NCI-H526 treated with DMSO at 0.1 percent for 48 hours (cell line): Measurements from ENCODE around the gene CRABP1.

Experiments
- DNase-seq: peaks from one replicate; lab custom pipeline; 2025; lab: John Stamatoyannopoulos, UW

The CRABP1 gene

GRCh38 chr15:78347586-78348543 is 7.7 kb downstream of the CRABP1 start:
- no peak for DNase-seq

GRCh38 chr15:78350058-78350457 is 9.9 kb downstream of the CRABP1 start:
- no peak for DNase-seq

DNA sequence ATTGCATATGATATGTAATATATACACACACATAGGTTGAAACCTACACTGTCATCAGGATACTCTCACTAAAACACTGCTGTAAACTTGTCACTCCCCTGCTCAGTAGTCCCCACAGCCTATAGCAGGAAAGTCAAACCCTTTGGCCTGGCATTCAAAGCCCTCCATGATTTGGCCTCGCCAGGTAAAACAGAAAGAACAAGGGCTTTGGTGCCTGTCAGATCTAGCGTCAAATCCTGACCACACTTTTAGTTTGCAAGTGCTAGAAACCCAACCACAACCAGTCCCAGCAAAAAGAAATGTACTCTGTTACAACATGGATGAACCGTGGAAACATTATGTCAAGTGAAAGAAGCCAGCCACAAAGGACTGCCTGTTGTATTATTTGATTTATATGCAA is 11.4 kb downstream of the CRABP1 start:
- no peak for DNase-seq

- DNase-seq: no peak
Observed at GRCh38 chr15:78353093-78353492, 12.9 kb downstream of the CRABP1 start.

DNA sequence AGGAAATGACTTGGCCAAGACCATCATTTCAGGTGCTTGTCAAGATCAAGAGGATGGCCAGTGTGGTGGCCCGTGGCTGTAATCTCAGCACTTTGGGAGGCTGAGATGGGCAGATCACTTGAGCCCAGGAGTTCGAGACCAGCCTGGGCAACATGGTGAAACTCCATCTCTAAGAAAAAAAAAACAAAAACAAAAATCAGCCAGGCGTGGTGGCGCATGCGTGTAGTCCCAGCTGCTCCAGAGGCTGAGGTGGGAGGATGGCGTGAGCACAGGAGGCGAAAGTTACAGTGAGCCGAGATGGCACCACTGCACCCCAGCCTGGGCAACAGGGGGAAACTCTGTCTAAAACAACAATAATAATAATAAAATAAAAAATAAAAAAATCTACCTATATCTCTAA is 15.0 kb downstream of the CRABP1 start:
- DNase-seq: no peak

DNA sequence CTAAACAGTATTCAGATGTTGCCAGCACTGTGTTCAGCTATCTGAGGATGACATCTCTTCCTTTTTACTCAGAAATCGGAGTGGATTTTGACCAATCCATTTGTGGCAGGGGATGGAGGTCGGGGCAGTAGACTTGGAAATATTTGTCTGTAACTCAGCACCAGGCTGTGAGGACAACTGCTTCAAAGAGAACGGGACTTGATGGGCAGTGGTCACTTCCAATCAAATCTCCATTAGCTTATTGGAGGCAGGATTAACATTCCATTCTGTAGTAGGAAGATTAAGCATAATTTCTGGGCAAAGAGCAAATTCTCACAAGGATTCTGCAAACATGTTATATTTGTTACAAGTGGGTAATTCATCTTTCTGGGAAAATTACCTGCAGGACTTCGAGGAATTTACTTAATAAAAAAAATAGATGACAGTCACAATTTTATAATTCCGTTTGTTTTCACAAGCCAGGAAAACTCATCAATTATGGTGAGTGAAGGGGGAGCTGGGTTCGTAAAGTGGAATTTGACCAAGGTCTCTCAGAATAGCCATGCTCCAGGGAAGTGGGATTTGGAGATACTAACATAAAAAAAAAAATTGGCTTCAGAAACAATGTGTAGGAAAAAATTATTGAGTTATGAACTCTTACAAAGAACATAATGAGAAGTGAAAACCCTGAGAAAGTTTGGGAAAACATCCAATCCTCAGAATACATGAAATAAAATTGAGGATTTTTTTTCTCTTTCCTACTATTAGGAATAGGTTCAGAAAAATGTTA is 18.1 kb downstream of the CRABP1 start:
- DNase-seq: no peak

DNA sequence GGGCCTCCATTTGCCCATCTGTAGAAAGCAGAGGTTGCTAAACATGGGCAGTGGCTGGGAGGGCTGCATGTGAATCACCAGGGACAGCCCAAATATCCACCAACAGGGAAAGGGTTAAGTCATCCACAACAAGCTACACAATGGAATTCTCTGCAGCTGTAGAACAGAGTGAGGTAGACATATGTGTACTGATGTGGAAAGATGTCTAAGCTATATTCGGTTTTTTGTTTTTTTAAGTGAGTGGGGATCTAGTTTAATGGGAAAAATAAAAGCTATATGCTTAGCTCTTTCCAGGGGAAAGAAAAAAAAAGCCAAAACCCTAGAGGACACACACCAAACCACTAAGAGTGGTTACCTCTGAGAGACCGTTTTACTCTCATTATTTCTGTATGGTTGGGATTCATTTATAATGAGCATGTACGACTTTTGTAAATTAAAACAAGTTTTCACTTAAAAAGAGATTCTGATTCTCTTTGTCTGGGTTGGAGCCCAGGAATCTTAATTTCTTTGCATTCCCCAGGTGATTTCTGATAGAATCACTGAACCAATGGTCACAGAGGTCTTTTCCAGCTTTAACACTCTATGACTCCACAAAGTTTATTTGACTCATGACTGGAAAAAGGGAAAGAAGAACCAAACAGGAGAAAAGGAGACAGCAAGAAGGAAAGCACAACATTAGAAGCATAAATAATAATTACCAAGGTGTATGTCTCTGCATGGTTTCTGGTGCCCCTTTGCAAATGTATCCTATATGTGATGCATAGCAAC is 19.1 kb downstream of the CRABP1 start:
- DNase-seq: no peak

DNA sequence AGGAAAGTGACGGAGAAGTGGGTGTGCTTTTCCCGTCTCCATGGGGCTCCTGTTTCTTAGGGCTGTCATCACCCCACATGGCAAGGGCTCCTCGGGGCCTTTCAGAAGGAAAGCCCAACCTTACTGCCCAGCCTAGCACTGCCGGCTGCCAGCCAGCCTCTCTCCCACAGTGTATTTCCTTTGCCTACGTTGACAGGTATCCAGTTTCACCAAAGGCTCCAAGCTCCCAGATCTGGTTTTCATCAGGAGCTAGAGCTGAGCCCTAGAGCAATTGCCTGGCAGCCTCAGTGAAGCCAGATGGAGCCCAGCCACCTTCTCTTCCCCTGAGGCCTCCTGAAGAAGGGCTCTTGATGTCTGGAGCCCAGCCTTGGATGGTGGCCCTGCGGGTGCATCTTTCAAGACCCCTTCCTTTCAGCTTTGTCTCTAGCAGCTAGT is 20.2 kb downstream of the CRABP1 start:
- no peak for DNase-seq

DNA sequence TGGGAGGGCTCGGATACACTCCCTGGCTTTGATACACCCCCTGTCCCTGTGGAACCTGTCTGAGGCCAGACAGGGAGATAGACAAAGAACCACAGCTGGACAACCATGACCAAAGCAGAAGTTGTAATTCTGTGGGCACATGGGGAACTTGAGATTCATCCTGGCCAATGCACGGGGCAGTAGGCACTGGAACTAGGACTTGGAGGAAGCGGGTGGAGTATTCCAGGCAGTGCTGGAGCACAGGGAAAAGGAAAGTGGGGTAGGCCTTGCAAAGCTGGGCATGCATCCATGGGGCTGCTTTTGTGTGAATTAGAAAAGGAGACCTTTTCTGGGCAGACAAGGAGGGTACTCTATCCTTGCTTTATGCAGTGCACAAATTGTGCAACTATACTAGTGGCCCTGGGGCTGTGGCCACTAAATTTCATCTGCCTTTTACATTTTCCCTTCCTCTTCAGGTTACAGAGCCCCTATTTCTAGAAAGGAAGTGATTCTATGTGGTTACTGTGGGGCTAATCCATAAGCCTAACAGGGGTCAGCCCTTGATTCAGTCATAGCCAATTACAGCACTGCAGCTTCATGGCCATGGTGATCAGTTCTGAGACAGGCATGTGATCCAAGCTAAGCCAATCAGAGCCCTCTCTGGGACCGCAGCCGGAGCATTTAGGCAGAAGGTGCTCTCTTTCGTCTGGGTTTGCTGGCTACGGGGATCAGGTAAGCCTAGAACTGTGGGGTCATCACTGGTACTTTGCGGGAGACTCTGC is 21.0 kb downstream of the CRABP1 start:
- no peak for DNase-seq

DNA sequence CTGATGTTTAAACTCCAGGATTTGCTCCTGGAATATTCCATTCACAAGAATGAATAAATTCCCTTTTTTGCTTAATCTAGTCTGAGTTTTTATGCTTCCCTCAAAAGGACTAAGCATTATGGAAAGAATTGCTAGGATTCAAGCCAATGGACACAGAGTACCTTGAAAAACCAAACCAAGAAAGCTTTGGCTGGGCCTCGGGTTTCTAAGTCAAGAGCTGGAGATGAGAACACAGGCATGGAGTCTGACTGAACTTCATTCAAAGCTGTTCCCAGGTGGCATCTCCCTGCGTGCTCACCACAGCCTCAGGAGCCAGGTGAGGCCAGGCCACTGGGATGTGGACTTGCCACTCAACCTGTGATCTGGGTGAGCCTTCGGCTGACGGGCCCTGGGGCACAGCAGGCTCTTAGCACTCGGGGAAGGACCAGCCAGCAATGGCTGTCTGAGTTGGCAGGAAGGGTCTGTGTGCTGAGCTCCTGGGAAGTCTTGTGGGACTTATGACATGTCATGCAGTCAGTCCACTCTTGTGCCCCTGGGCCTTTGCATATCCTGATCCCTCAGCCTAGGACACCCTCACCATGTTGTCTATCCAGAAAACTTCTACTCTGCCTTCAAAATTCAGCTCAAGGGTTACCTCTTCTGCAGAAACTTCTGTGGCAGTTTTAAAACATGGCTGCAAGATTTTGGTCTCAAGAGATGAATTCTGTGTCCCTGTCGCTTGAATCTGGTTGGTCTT is 21.8 kb downstream of the CRABP1 start:
- no peak for DNase-seq

DNA sequence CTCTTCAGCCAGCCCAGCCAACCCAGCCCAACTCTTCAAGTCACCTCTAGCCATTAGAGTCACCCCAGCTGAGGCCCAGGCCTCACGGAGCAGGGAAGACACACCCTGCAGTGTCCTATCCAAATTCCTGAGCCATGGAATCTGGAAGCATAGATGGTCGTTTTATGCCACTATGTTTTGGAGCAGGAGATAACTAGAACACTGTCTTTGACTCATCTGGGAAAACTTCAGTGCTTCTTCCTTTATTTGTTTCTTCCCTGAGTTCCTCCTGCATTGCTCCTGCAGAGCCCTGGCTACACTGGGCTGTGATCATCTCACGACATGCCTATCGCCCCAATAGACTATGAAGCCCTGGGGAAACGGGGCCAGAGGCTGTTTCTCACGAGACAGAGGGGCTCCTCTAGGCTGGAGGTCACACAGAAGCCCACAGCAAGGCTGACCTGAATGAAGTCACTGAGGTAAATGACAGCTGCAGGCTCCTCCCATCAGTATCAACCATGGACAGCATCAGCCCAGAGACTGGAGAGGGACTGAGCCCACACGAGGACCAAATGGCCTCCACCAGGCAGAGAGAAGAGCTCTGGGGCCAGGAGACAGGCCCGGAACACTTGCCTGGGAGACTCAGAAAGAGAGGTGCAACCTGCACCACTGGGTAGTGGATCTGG is 22.7 kb downstream of the CRABP1 start:
- DNase-seq: no peak

DNA sequence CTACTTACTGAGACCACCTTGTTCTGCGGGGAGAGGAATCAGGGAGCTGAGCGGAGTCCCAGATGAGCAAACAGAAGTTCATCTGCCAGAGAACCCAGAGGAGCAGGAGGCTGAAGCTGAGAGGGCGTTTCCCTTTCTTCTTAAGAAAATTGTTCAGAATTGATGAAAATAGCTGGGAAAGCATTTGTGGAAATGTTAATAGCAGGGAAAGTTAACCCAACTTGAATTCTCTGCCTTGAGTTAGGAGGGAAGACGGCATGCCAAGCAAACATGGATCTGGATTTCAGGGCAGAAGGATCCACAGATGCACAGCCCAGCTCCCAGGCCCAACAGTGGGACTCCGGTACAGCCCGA is 23.2 kb downstream of the CRABP1 start:
- DNase-seq: no peak

- no peak for DNase-seq
Observed at GRCh38 chr15:78364233-78364632, 24.1 kb downstream of the CRABP1 start.

DNA sequence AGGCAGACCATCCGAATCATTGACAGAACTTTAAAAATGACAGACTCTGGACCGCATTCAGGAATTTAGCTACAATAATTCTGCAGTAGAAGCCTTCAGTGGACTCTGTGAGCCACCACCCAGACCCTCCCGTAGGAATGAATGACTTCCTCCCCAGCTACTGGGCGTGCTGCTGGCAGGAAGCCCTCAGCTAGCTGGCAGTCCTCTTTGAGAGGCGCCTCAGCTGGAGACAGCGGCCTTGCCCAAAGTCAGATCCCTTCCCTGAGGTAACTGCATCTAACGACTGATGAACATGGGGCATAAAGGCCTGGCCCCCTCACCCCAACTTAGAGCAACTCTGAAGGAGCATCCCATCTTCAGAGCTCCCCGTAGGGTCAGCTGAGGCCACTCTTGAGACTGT is 25.8 kb downstream of the CRABP1 start:
- DNase-seq: no peak

GRCh38 chr15:78366342-78366741 is 26.2 kb downstream of the CRABP1 start:
- no peak for DNase-seq

DNA sequence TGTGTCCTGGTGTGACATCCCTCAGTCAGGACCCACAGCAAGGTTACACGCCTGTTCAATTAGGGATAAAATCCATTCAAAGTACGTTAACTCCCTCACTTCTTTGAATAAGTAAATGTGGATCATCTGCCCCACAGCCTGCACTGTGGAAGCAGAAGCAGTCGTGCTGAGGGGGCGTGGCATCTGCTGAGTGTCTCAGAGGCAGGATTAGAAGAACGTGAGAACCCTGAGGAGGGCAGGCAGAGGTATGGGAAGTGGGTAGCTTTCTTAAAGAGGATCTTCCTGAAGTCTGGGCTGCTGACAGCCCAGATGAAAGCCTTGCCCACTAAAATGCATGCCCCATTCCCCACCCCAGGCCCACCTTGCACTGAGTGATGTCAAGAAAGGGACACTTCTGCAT is 28.5 kb downstream of the CRABP1 start:
- no peak for DNase-seq

DNA sequence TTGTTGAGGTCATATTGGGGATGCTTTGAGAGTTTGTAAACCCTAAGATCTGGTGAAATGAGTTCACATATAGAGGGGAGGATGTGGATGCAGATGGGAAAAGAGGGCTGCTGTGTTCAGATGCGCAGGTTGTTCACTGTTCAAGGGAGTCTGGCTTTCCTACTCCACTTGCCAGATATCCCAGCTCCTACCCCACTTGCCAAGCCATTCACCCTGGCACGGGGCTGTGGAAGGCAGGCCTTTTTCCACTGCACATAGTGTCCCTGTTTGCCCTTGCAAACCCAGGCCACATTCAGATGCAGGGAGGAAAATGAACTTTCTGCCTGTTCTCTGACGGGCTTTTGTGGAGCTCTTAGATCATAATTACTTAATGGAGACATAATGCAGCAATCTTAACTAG is 29.0 kb downstream of the CRABP1 start:
- DNase-seq: no peak

GRCh38 chr15:78370013-78370412 is 29.9 kb downstream of the CRABP1 start:
- no peak for DNase-seq

DNA sequence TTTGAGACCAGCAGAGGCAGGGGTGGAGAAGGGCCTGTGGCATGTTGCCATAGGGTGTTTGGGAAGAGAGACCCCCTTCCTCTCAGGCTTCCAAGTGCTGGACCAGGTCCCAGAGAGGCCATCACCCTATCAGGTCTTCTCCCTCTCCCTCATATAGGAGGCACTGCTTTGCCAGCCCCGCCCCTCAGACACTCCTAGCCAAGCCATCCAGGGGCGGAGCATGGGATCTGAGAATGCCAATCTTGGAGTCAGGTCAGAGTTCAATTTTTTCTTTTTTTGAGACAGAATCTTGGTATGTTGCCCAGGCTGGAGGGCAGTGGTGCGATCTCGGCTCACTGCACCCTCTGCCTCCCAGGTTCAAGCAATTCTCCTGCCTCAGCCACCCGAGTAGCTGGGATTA is 32.7 kb downstream of the CRABP1 start:
- no peak for DNase-seq
